KG1 (cell line): ENCODE results near the gene TNS2.
"Not testable (repeated sequence)": the region's sequence is repeated elsewhere in the genome, so short reads cannot be mapped to it uniquely, and the experiment has no call there.

Experiments used
- DNase-seq: peaks from one replicate; lab custom pipeline; 2025; lab: John Stamatoyannopoulos, UW

Gene TNS2

DNA sequence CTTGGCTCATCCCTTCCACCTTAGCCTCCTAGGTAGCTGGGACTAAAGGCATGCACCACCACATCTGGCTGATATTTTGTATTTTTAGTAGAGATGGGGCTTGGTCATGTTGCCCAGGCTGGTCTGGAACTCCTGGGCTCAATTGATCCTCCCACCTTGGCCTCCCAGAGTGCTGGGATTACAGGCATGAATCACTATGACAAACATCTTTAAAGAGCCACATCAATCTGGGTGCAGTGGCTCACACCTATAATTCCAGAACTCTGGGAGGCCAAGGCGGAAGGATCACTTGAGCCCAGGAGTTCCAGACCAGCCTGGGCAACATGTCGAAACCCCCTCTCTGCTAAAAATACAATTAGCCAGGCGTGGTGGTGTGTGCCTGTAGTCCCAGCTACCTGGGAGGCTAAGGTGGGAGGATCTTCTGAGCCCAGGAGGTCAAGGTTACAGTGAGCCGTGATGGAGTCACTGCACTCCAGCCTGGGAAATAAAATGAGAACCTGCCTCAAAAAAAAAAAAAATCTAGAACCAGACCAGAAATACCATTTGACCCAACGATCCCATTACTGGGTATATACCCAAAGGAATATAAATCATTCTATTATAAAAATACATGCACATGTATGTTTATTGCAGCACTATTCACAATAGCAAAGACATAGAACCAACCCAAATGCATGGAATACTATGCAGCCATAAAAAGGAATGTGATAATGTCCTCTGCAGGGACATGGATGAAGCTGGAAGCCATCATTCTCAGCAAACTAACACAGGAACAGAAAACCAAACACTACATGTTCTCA is 45.1 kb downstream of the TNS2 start:
- DNase-seq, result not testable (repeated sequence)

DNA sequence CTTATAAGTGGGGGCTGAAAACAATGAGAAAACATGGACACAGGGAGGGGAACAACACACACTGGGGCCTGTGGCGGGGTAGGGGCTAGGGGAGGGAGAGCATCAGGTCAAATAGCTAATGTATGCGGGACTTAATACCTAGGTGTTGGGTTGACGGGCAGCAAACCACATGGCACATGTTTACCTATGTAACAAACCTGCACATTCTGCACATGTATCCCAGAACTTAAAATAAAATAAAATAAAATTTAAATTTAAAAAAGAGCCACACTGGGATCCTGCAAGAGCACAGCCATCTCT is 45.7 kb downstream of the TNS2 start:
- not testable (repeated sequence) for DNase-seq

DNA sequence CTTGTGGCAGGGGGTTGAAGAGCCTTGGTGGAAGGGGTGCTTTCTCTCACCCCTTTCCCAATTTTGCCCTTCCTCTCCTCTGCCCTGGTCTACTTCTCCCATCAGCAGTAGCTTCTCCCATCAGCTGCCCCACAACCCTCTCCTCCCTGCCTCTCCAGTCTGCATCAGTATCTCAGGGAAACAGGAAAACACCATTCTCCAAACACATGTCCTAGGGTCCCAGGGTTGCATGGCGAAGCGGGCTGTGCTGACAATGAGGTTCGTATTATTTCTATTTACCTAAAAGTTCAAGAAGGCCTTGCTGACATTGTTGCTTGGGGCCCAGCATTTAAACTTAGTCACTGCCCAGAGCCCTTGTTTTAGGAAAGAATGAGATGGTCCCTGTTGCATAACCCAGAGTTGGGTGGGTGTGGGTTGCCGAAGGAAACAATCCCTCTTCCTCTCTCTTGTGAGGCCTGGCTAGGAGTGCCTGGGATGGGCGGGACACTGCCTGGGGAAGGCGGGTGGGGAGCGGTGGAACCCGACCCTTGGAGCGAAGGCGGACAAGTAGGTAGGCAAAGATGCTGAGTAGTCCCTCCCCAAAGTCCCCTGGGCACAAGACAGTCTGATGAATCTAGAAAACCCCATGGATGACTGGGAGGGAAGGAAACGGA is 46.4 kb downstream of the TNS2 start:
- no peak for DNase-seq

DNA sequence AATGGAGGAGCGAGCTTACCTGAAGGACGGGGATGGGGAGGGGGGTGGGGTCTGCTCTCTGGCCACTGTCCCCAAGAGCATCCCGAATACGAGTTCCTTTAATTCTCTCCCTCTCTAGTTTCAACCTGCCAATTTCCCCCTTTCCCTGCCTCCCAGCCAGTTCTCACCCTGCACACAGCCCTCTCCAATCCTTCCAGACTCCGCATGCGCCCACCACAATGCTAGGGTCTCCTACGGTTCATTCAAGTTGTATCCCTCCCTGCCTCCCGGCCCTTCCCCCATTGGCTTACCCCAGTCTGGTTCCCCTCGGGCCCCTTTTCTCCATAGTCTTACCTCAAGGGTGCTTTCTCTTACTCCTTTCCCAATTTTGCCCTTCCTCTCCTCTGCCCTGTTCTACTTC is 46.9 kb downstream of the TNS2 start:
- DNase-seq, result no peak

DNA sequence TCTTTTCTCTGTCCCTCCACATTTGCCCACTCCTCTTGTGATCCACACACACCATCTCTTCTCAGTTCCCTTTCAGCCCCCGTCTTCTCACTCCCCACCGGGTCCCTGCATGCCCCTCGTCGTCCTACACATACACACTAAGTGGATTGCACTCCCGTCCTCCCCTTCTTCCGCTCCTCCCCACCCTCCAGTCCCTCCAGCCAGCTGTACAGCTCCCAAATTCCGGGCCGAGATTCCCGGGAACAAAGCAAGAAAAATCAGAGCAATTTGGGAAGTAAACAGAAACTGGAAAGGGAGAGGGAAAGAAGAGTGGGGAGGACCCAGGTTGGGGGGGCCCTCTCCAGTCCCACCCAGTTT is 47.3 kb downstream of the TNS2 start:
- no peak for DNase-seq

DNA sequence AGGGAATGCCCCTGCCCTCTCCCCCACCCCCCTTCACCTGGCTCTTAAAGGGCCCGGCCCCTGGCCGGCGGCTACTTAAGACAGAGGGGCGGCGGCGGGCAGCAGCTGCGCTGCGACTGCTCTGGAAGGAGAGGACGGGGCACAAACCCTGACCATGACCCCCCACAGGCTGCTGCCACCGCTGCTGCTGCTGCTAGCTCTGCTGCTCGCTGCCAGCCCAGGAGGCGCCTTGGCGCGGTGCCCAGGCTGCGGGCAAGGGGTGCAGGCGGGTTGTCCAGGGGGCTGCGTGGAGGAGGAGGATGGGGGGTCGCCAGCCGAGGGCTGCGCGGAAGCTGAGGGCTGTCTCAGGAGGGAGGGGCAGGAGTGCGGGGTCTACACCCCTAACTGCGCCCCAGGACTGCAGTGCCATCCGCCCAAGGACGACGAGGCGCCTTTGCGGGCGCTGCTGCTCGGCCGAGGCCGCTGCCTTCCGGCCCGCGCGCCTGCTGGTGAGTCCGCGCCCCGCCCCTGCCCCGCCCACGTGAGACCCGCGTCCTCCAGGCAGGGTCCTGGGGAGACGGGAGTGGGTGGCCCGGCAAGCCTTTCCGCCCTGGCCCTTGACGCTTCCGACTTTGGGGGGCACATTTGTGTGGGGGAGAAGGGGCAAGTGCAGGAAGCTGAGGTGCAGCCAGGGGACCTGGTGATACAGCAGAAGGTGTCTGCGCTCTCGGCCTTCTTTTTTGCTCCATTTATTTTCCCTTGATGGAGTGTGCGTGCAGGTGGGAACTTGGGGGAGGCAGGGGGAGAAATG is 47.9 kb downstream of the TNS2 start, which contains the start of gene IGFBP6:
TSS of gene IGFBP6 (plus strand) at position 104 of the 790 bp plus-strand sequence. CDS start at position 155, 51 bp downstream.
- DNase-seq, result peak; percentile 4

DNA sequence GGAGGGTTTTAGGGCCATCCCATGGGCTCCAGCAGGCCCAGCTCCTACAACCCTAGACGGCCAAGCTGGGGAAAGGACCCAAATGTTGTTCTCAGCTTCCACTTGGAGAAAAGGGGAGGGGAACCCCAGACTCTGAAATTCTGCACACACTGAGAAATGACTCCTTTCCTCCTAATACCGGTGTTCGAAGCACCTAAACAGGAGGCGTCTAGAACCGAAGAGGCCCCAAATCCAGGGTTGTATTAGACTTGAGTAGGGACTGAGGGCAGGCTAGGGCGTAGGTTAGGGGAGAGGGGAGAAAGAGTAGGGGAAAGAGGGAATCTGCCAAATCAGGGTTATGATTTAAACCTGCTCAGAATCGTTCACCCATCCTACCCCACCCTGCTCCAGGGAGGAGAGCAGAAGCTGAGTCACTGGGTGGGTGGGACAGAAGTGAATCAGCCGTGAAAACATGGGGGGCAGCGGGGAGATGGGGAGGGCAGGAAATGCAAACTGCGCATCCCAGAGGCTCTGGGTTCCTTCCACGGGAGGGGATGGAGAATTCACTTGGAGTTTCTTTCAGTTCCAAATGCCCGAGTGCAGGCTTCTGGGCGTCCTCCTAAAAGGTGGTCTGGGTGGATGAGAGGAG is 48.6 kb downstream of the TNS2 start:
- DNase-seq, result no peak

DNA sequence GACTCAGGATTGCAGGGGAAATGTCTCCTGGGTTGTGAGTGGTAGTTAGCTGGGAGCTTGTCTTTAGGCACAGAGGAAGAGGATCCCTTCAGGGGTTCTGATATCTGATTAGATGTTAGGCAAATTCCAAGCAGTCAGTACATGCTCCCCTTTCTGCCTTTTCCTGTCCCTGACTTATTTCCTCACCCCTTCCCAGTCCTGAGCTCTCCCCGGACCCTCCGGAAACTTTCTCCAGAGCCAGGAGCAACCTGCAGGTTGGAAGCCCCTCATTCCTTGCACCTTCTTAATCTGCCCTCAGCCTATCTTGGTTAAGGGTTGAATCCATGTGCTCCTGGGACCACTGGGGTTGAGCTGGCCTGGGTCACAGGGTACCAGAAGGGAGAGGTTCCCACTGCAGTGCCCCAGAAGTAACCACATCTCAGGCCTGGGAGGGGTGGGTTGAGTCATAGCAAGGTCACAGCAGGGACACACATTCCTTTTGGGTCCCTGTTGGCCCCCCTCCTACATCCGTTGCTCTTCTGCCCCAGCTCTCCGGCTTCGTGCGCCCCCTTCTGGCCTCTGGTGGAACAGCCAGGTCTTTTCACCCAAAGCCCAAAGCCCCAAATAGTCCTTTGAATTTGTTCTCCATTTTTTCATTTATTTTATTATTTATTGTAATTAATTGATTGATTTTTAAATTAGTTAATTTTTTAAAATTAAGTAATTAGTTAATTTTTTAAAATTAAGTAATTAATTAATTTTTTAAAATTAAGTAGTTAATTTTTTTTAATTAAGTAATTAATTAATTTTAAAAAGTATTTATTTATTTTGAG is 49.4 kb downstream of the TNS2 start:
- peak; percentile 36 for DNase-seq

DNA sequence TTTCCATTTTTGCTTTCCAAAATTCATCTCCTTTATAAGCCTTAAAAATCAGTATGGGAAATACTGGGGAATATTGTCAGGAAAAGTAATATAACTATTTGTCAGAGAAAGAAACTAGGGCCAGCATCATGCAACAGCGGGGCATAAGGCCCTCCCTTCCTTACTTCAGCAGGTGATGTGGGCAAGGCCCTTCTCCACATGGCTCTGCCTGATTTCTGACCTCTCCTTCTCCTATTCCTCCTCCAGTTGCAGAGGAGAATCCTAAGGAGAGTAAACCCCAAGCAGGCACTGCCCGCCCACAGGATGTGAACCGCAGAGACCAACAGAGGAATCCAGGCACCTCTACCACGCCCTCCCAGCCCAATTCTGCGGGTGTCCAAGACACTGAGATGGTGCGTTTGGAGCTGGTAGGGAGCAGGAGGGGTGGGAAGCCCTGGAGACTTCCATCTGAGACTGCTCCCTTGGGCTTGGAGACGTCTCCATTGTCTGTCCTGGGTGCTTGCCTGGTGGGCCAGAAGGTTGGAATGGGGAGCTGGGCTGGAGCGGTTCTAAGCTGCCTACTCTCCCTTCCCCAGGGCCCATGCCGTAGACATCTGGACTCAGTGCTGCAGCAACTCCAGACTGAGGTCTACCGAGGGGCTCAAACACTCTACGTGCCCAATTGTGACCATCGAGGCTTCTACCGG is 50.7 kb downstream of the TNS2 start:
- no peak for DNase-seq

DNA sequence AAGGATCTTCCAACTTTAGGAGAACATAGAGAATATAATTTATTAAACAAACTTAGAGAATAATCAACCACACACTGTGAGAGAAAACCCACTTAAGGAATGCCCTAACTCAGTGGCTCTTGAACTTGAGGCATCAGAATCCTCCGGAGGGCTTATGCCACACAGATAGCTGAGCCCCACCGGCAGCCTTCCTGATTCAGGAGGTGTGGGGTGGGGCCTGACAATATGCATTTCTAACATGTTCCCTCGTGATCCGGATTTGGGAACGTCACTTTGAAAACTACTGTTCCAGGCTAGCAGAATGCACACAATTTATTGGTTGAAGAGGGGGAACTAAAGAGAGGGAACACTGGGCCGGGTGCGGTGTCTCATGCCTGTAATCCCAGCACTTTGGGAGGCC is 51.4 kb downstream of the TNS2 start:
- no peak for DNase-seq

DNA sequence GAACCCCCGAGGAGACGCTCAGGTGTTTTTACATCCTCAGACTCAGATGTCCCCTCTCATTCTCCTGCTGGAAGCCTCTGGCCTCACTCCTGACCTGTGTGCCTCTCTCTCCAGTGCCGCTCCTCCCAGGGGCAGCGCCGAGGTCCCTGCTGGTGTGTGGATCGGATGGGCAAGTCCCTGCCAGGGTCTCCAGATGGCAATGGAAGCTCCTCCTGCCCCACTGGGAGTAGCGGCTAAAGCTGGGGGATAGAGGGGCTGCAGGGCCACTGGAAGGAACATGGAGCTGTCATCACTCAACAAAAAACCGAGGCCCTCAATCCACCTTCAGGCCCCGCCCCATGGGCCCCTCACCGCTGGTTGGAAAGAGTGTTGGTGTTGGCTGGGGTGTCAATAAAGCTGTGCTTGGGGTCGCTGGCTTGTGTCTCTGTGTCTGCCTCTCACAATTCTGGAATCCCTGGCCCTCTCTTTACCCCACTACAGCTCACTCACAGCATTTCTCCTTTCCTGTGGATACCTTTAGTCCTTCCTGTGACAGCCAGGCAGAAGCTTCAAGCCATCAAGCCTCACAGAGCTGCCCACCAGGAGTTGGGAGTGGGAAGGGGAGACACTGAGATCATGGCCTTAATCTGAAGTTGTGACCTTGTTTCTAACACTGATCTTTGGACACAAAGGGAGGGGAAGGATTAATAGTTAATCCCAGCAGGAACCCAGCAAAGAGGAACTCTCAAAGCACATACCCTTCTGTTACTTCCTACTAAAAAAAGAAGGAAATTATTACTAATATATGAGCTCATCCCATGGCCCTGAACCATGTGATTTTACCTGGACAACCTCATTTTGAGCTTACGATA is 52.3 kb downstream of the TNS2 start:
- DNase-seq, result no peak

DNA sequence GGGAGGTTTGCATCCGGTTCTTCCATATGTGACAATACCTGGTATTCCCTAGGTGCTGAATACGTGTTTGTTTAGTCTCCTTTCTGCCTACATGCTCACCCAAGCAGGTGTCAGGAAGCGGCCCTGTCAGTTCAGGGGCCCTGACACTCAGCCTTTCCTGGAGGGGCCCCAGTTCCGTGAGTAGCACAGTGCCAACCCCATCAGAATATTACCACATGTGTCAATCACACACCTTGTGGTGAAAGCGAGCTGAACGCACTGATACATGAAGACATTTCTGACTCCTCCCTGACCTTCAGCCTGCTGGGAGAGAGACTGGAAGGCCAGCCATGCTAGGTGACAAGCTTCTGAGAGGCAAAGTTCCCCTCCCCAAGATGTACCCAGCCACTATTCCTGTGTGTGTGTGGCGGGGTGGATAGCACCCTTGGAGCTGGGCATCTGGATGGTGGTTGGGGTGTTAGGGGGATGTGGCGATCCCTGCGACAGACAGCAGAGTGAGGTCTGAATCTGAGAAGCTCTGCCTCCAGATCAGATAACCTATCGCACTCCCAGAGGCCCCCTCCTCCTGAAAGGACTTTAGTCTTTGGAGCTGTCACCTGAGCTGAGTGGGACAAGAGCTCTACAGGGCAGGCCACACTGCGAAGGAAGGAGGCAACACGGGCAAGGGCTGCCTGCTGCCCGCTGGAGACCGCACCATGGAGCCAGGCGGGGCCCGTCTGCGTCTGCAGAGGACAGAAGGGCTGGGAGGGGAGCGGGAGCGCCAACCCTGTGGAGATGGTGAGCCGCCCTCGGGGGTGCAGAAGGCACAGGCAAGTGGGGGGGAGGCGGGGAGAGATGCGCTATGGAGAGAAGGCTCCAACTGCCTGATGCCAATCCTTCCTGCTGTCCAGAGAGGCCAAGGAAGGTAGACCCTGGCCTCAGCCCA is 53.3 kb downstream of the TNS2 start, which contains the start of gene SOAT2:
TSS of gene SOAT2 (plus strand) at position 604 of the 925 bp plus-strand sequence. CDS start at position 696, 92 bp downstream.
- no peak for DNase-seq

DNA sequence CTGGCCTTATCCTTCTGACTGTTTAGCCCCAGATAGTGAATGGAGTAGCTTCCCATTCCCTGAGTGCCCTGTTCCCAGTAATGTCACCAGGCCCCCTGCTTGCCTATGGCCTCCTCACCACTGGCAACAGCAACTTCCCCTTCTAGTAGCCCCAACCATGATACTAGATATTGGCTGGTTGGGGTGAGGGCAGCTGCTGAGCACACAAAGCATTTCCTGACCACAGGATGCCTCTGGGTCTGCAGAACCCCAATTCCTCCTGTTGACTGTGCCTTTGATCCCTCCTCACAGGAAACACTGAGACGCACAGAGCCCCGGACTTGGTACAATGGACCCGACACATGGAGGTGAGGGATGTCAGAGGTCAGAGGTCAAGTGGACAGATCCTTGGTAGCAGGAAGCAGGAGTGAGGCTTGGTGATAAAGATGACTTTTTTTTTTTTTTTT is 54.0 kb downstream of the TNS2 start:
- peak; percentile 13 for DNase-seq

DNA sequence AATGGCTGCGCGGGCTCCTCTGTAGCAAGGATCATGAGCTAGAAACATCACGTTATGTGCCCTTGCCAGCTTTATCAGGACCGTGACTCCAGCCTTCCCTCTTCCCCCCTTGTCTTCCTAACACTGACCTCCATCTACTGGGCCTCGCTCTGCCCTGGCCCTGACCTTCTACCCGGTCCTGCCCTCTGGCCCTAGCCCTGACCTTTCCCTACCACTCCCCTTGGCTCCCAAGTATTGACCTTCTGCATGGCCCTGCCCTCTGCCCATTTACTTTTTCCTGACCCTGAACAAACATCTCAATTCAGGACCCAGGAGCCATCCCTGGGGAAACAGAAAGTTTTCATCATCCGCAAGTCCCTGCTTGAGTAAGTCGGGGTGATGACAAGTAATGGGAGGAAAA is 55.4 kb downstream of the TNS2 start:
- no peak for DNase-seq

DNA sequence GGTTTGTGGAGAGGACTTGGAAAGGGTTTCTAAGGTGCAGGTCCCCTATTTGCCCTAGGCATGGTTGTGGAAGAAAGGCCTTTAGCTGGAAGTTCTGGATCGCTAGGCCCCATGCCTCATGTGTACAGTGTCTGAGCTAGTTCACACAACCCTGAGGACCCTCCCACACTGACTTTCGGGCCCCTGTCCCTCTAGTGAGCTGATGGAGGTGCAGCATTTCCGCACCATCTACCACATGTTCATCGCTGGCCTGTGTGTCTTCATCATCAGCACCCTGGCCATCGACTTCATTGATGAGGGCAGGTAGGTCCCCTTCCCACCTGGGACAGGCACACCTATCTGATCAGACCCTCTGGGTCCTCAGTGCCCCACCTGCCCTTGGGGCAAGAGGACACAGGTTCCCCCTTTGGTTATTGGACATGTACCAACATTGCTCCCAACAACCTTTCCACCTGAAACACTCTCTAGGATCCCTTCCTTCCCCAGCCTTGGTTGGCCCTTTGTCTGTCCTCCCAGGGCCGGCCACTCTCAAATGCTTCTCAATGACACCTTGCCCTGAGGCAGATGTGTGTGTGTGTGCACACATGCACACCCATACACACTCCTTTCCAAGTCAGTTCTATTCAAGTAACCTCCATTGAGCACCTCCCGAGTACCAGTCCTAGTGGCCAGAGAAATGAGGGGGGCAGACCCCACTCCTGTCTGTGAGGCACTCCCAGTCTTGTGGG is 56.0 kb downstream of the TNS2 start:
- DNase-seq, result no peak

DNA sequence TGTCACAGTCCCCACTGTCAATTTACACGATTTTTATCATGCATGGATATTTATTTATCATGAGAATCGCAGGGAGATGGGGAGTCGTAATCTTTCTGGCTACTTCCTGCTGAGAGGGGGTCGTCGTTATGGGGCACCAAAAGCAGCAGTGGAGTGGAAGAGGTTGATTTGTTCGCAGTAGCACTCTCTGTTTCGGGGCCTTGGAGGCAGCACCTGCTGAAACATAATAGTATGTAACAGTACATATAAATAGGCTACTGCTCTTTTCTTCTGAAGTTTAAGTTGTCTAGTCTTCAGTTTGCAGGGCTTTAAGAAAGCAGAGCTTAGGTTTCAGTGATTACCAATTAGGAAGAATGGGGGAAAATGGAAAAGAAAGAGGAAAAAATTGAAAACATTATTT is 57.3 kb downstream of the TNS2 start:
- DNase-seq, result no peak

DNA sequence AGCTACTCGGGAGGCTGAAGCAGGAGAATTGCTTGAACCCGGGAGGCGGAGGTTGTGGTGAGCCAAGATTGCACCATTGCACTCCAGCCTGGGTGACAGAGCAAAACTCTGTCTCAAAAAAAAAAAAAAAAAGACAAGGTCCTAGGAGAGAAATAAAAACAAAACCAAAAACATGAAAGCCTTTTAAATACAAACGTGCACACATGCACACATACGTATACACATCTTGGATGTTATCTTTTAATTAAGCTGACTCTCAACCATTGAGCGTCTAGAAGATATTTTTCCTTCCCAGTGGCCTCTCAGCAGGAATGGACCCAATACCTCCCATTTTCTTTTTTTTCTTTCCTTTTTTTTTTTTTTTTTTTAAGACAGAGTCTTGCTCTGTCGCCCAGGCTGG is 62.6 kb downstream of the TNS2 start:
- not testable (repeated sequence) for DNase-seq

DNA sequence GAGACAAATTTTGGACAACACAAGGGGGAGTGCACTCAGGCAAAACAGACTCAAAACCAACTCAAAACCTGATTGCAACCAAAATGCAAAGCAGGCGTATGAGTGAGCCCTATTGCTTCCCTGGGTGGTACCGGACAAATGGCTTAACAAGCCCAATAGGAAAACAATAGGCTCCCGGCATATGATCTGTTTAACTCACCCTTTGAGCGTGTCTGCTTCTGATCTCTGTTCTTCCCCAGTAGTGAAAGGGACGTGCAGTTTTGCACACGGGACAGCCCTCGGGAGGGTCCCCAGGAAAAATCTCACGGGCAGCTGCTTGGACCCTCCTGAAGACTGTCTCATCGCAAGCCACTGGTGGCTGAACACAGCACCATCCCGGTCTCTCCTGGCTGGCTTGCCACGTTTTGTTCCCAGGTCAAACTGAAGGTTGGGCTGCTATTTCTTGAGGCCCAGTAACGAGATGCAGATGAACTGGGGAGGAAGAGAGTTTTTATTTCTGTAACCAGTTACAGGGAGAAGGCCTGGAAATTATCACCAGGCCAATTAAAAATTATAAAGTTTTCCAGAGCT is 63.4 kb downstream of the TNS2 start:
- no peak for DNase-seq
